ENCODE results near the gene RAD51B.
"Not testable (repeated sequence)": the region's sequence is repeated elsewhere in the genome, so short reads cannot be mapped to it uniquely, and the experiment has no call there.

RAD51B gene

DNA sequence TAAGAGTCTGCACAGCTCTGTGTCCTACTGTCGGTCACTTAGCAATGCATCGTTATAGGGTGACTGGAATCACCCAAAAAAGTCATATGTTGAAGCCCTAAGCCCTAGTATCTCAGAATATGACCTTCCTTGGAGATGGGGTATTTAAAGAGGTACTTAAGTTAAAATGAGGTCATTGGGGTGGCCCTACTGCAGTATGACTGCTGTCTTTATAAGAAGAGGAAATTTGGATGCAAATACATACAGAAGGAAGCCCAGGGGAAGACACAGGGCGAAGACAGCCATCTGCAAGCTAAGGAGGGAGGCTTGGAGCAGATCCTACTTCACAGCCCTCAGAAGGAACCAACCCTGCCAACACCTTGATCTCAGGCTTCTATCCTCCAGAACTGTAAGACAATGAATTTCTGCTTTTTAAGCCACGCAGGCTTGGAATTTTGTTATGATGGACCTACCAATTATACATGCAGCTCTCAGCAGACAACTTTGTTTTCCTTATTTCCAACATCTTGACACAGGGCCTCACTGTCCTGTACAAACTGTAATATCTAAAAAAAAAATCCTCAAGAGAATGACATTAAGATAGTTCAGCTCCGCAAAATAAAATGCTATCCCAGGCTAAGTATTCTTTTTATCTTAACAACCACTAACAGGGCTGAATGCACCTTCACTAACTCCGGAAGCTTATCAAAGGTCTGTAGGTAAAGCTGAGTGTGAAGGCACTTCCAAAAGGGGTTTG is 932.9 kb downstream of the RAD51B start:
- DNase-seq (ENCODE audit: low spot score) = no peak

- DNase-seq (ENCODE audit: low spot score) = no peak
Measured at GRCh38 chr14:68753690-68754089, 934.1 kb downstream of the RAD51B start.

- no peak for DNase-seq (ENCODE audit: low spot score)
Measured at GRCh38 chr14:68755016-68755353, 935.4 kb downstream of the RAD51B start.

DNA sequence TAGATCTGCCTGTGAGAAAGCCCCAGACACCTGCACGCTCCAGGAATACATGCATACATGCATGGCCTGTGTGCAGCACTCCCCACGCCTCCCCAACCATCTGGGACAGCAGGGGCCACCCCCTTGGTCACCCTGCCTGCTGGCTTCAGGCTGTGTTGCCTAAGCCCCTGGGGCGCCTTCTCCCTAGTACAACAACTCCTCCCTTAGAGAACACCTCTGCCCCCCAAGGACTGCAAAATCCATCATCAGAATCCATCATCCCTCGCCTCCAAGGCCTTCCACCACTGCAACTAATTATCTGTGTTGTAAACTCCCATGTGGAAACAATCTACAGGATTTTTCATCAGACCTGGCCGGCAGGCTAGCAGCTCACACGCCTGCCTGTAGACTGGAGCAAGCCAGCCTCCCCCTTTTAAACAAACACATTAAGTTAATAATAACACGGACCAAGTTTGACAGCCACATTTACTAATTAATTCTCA is 936.5 kb downstream of the RAD51B start:
- DNase-seq (ENCODE audit: low spot score) = no peak

- no peak for DNase-seq (ENCODE audit: low spot score)
Measured at GRCh38 chr14:68756734-68757133, 937.2 kb downstream of the RAD51B start.

- peak; percentile 67 for DNase-seq (ENCODE audit: low spot score)
Measured at GRCh38 chr14:68757618-68758081, 938.1 kb downstream of the RAD51B start.

GRCh38 chr14:68758301-68758700 is 938.7 kb downstream of the RAD51B start:
- DNase-seq (ENCODE audit: low spot score) = no peak

DNA sequence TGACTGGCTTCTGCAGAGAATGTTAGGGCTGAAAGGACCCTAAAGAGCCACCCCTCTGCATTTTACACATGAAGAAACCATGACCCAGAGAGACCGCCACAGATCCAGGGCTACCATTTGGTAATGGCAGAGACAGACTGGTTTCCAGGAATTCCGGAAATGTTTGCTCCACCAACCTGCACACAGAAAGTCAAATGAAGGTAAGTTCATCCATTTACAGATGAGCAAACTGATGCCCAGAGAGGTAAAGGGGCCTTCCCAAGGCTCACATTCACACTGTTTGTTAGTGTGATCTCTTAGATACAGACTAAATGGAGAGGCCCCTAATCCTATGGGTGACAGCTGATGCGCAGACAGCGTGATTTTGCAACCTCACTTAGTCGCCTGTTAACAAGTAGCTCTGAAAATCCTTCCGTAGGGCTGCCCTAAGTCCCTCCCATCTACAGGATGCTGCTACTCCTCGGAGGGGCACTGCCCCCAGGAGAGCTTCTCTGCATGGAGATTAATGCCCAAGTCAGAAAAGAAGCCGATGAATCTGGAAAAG is 939.5 kb downstream of the RAD51B start:
- no peak for DNase-seq (ENCODE audit: low spot score)

DNA sequence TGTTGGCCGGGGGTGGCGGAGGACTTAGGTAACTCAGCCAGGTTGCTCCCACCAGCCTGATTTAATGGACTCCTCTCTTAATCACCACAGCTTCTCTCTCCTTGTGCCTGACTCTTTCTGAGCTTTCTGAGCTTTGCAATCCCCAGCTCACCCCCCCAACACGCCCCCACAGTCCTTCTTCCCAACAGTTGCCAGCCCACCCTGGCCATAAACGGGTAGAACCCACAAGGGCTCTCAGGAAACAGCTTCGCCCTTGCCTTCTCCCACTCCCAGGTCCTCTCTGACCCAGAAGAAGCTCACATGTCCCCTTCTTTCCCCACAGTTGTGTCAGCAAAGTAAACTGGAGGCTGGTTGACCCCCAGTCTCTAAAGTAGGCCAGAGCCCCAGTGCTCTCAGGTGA is 940.4 kb downstream of the RAD51B start:
- no peak for DNase-seq (ENCODE audit: low spot score)

DNA sequence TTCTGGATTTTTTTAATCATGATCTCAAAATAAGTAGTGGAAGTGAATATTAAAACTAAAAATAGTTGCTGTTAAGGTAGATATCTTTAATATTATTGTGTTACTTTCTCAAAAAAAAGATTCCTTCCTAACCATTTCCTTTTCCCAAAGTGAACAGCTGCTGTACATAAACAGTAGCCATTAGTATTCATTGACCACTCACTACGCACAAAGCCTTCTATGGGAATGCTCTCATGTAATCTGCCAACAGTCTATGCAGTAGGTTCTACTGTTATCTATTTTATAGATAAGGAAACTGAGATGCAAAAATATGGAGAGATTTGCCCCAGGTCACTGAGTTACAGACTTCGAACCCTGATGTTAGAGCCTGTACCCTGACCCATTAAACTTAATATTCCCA is 941.2 kb downstream of the RAD51B start:
- DNase-seq (ENCODE audit: low spot score) = no peak

GRCh38 chr14:68761391-68761790 is 941.8 kb downstream of the RAD51B start:
- no peak for DNase-seq (ENCODE audit: low spot score)

DNA sequence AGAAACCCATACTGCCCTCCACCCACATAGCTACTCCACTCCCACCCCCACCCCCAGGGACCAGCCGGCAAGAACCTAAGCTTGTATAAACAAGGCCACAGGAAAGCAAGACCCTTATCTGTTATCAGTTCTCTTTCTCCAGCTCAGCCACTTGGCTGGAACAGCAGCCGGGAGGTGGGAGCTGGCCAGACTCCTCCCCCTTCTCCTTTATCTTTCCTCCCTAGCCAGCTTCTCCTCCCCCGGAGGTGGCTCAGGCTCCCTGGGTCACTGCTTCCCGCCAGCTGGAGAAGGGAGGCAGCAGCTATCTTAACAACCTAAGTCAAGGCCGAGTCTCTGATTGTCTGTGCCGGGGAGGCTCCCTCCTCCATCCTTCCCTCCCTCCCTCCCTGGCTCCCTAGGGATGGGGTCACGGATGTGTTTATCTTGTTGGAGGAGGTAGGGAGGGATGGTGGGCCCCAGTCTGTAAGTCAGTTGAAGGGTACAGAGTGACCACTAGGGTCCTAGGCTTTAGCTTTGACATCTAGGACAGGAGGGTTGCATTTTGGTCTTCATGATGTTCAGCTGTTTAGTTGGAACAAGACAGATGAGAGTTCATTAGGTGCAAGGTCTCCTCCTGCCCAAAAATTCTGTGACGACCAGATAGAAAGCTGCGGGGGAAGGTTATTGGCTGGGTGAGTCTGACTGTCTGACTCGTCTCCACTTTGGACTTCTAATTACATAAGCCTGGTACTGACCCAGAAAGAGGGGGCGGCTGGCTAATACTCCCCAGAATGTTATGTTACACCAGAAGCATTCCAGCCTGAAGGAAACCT is 943.6 kb downstream of the RAD51B start:
- DNase-seq (ENCODE audit: low spot score) = no peak

DNA sequence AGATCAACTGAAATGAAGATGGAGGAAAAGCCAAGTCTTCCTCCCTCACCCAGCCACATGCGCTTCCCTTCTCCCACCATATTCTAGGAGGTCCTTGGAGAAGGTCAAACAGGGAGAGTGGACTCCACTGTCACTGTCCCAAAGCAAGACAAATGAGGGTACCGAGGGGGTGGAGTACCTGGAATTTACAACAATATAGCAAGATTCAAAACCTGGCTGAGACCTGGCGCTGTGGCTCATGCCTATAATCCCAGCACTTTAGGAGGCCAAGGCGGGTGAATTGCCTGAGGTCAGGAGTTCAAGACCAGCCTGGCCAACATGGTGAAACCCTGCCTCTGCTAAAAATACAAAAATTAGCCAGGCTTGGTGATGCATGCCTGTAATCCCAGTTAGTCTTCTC is 944.3 kb downstream of the RAD51B start:
- not testable (repeated sequence) for DNase-seq (ENCODE audit: low spot score)

- DNase-seq (ENCODE audit: low spot score) = no peak
Measured at GRCh38 chr14:68766299-68767247, 947.0 kb downstream of the RAD51B start.

DNA sequence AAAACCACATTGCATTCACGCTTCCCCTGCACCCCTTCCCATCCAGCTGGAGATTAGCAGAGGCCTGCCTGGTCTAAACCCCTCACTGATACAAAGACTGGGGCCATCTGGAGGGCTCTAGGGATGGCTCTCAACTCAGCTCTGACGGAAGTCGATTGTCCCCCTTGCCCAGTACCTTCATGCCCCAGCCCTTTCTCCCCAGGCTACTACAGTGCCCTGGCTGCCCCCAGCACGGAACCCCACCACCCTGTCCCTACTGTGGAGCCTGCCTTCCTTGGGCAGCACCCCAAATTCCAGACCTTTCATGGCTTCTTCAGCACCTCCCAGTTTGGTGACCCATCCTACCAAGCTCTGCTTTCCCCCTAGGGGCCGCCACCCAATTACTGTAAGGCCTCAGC is 947.7 kb downstream of the RAD51B start:
- no peak for DNase-seq (ENCODE audit: low spot score)

- DNase-seq (ENCODE audit: low spot score) = no peak
Measured at GRCh38 chr14:68768316-68768715, 948.7 kb downstream of the RAD51B start.

DNA sequence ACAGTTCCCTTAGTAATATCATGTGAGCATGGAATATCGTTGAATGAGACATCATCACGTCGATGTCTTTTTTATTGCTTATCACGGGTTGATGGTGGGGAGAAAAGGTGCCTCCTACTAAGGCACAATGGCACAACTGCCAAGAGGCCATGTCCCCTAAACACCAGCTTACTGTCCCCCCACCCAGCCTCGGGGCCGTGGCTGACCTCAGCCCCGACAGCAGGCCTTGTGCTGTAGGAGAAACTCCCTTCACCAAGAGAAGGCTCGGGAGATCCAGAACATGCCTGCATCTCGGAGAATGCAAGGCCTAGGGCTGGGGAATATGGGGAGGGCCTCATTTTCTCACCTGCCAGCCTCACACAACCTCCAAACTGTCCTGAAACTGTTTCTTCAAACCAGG is 950.5 kb downstream of the RAD51B start:
- DNase-seq (ENCODE audit: low spot score) = no peak

- no peak for DNase-seq (ENCODE audit: low spot score)
Measured at GRCh38 chr14:68770553-68771286, 951.1 kb downstream of the RAD51B start.

DNA sequence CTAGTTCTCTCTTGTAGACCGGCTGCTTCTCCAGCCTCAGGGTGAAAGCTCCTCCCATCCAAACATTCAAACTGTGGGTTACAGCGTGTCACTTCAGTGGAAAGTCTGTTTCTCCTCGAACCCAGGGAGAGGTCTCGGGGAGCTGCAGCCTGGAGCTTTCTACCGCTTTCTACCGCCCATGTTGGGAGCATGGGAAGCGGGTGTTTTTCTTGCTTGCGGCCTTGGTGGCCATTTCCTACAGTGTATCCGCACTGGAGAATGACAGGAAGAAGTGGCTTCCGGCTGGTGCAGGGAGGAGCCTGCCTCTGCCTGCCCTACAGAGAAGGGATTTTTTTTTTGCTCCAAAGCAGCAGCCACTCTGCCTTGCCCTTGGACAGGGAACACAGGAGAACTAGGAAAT is 952.1 kb downstream of the RAD51B start:
- peak; percentile 40 for DNase-seq (ENCODE audit: low spot score)

GRCh38 chr14:68772761-68773381 is 953.3 kb downstream of the RAD51B start:
- no peak for DNase-seq (ENCODE audit: low spot score)

All from Ammon's horn (tissue), 1 donor.